ENCODE results near the gene PSMB3.
"Not testable (repeated sequence)": the region's sequence is repeated elsewhere in the genome, so short reads cannot be mapped to it uniquely, and the experiment has no call there.

- TF ChIP-seq POLR2A (IDR thresholded peaks at IDR 0.05; ENCODE audit: low read length); GATA1 (IDR thresholded peaks at IDR 0.05; ENCODE audit: low read depth, low read length): not testable (repeated sequence)
Measured at GRCh38 chr17:38787999-38788398, 35.5 kb downstream of the PSMB3 start.
